H54 (cell line): Measurements from ENCODE around the gene SP140L.
"Not testable (repeated sequence)": the region's sequence is repeated elsewhere in the genome, so short reads cannot be mapped to it uniquely, and the experiment has no call there.

ENCODE experiments used
- DNase-seq: peaks from one replicate; pipeline ENCODE4 v3.0.0; 2011; ENCODE audit warnings: low spot score, mixed read lengths; ENCODE audit not compliant: insufficient read length
- FAIRE-seq: peaks from 3 replicates; lab custom pipeline; 2011; peaks lifted over from hg19 to GRCh38; lab: Jason Lieb, UNC
- POLR2A ChIP-seq: IDR thresholded peaks from 2 replicates; pipeline ENCODE4 v1.6.1; 2011; ENCODE audit warnings: low read depth, mild to moderate bottlenecking, low read length

Gene SP140L

DNA sequence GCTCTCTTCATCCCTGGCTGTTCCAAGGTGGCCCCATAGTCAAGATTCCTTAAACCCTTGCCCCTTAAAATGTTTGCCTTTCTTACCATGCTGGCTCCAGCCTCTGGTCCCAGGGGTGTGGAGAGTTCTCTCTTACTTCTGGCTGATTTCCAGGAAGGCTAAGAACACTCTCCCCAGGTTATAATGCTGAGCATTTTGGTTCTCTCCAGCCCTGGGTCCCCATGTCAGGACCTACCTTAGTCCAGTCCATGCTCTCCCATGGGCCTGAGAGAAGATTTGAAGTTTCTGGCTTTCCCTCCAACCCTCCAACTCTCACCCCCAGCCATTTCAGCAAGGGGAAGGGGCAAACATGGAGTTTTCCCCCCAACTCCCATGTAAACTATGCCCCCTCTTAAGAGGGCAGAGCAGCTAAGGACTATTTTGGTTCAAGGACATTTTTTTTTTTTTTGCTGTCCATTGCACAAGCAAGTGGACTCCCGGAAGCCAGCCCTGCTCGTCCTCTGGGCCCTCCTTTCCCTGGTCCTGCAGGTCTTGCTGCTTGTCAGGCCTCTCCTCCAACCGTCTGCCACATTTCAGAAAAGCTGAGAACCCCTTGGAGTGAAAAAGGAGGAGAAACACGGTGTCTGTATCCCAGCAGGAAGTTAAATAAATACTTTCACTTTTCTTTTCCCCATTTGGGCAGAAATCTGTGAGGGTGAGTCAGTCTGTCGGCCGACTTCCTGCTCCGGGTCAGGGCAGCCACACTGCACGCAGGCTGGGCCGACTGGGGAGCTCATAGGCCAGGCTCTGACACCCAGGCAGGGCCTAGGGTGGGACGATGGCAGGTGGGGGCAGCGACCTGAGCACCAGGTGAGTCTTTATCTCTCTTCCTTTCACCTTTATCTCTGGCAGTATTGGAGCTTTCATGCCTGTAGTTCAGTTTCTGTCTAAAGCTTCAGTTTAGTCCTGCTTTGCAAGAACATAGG is at the start of gene SP140L:
TSS of gene SP140L (plus strand) at position 741 of the 965 bp plus-strand sequence. CDS start at position 818, 77 bp downstream.
- TF ChIP-seq POLR2A, result peak; percentile 62
- DNase-seq (peak; percentile 70), FAIRE-seq (peak; percentile 55)

- DNase-seq (no peak), FAIRE-seq (no peak)
- TF ChIP-seq POLR2A, result no peak
Observed at GRCh38 chr2:230282936-230283335, 44.1 kb upstream of the SP140L start.

- no peak for FAIRE-seq
- DNase-seq, result no peak
- no peak for TF ChIP-seq POLR2A
Observed at GRCh38 chr2:230286048-230286447, 40.9 kb upstream of the SP140L start.

- not testable (repeated sequence) for FAIRE-seq, DNase-seq
Observed at GRCh38 chr2:230289311-230289710, 37.7 kb upstream of the SP140L start.

GRCh38 chr2:230295192-230295591 is 31.8 kb upstream of the SP140L start:
- DNase-seq (no peak), FAIRE-seq (no peak)
- TF ChIP-seq POLR2A, result no peak

- DNase-seq (no peak), FAIRE-seq (no peak)
- no peak for TF ChIP-seq POLR2A
Observed at GRCh38 chr2:230296917-230297316, 30.1 kb upstream of the SP140L start.

GRCh38 chr2:230299618-230300017 is 27.4 kb upstream of the SP140L start:
- FAIRE-seq (no peak), DNase-seq (no peak)
- TF ChIP-seq POLR2A, result no peak

DNA sequence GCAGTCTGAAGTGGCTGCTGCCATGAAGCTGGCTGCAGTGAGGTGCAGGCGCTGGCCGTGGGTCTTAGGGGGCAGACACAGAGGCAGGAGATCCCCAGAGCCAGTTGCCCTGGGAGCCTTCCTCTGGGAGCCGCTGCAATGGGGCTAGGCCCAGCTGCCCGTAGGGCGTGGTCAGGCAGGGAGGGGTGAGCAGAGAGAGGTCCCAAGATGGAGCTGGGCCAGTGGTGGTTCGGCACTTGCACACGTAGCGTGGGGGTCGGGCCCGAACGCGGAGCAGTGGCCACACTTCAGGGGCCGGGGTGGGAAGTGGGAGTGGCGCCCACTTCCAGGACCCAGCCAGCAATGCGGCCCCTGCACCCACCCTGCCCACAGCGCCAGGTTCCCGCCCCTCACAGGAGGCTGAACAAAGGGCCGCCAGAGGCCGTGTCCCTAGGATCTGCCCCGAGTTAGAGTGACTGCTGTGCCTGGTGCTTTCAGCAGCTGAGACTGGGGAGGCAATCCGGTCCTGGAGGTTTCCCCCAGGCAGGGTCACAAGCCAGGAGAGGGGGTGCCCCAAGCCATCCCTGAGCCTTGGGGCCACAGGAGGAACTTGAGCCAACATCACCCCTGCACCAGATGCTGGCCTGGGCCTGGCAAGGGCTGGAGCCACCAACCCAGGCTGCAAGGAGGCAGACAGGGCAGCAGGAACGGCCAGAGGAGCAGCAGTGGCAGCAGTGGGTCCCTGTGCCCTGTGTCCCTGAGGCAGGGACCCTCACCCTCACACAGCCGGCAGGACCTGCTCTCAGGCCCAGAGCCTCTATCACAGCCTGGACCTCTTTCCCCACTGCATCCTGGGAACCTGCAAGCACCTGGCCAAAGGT is 21.3 kb upstream of the SP140L start:
- DNase-seq, result no peak
- no peak for FAIRE-seq
- TF ChIP-seq POLR2A, result no peak

DNA sequence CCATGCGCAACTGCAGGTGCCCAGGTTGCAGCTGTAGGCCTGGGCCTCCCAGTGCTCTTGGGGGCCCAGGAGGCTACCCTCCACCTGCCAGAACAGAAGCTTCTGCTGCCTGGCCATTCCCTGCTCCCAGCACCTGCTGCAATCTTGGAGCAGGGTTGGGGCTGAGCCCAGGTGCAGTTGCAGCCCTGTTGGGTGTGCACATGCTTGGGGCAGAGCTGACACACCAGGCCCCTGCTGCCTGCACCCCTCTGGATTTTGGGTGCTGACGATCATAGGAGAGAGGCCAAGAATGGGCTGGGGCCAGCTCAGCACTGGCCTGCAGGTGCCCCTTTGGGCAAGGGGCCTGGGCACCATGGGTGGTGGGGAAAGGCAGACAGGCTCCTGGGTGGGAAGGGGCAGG is 20.5 kb upstream of the SP140L start:
- no peak for DNase-seq
- FAIRE-seq, result no peak
- TF ChIP-seq POLR2A, result no peak

GRCh38 chr2:230307485-230307884 is 19.5 kb upstream of the SP140L start:
- no peak for FAIRE-seq
- no peak for DNase-seq
- no peak for TF ChIP-seq POLR2A

DNA sequence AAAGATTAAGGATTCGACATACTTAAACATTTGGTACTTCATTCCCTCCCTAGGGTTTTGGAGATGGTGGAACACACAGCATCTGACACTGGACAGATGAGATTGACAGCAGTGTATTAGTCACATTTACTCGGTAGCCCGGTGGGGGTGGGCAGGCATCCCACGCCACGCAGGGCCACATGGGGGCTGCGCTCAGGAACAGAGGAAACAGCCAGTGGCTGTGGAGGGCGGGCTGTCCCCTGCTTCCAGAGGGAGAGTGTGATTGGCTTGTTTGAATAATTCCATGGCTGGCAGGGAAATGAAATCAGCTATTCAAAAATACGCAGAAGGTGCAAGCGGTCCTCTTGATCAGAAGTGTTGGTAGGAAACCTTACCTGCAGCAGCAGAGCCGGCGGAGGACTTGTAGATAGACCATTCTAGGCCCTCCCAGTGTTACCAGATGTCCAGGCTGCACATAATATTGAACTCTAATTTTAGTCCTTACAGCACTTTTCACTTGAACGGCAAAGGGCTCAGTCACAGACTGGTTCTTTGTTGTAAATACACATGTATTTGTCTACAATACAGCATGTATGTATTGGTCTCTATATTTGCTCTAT is 18.5 kb upstream of the SP140L start:
- no peak for TF ChIP-seq POLR2A
- DNase-seq, result no peak
- no peak for FAIRE-seq

GRCh38 chr2:230310792-230311191 is 16.2 kb upstream of the SP140L start:
- FAIRE-seq, DNase-seq: not testable (repeated sequence)

DNA sequence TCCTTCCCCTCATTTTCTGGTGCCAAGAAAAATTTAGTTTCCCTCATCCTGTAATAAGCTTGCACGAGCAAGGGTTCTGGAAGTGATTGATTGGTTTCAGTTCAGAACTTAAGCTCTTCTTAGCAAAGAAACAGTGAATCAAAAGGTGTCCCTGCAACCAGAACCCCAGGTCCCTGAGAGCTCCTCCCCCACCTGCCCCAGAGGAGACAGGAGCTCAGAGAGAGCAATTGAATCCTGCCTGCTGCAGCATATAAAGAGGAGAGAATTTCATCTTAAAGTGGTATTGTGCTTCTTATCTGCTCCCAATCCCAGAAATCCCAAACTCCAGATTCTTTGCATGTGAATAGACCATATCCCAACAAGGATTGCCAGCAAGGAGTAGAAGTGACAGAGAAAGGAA is 15.4 kb upstream of the SP140L start:
- FAIRE-seq, DNase-seq: not testable (repeated sequence)

GRCh38 chr2:230312638-230313037 is 14.4 kb upstream of the SP140L start:
- TF ChIP-seq POLR2A, result no peak
- DNase-seq, result peak; percentile 40
- no peak for FAIRE-seq
